Measurements from ENCODE around the gene KRTAP3-3.

GRCh38 chr17:40966848-40967247, 27.1 kb downstream of the KRTAP3-3 start, which contains the start of gene KRT39:
- TF ChIP-seq USF2 (IDR thresholded peaks at IDR 0.05; ENCODE audit: low read depth, low read length) (no peak), CTCF (conservative IDR thresholded peaks at IDR 0.05; ENCODE audit: low read depth, low read length) (no peak), BHLHE40 (IDR thresholded peaks at IDR 0.05; ENCODE audit: low read depth, low read length) (no peak), NFE2L2 (IDR thresholded peaks at IDR 0.05; ENCODE audit: low read depth, low read length) (no peak), RAD21 (IDR thresholded peaks at IDR 0.05; ENCODE audit: low read length) (no peak), CEBPB (IDR thresholded peaks at IDR 0.05; ENCODE audit: low read depth, low read length) (no peak), RCOR1 (IDR thresholded peaks at IDR 0.05; ENCODE audit: insufficient replicate concordance, low read length) (no peak), POLR2A (IDR thresholded peaks at IDR 0.05; ENCODE audit: low read depth, low read length) (no peak), SMC3 (IDR thresholded peaks at IDR 0.05; ENCODE audit: low read depth, low read length) (no peak), MAFK (IDR thresholded peaks at IDR 0.05; ENCODE audit: low read depth, low read length) (no peak), RFX5 (IDR thresholded peaks at IDR 0.05; ENCODE audit: low read depth, low read length) (no peak), MXI1 (IDR thresholded peaks at IDR 0.05; ENCODE audit: borderline replicate concordance, low read depth, low read length) (no peak), MAZ (IDR thresholded peaks at IDR 0.05; ENCODE audit: borderline replicate concordance, low read depth, low read length) (no peak), FOS (IDR thresholded peaks at IDR 0.05; ENCODE audit: low read depth, low read length) (no peak)
